ENCODE data around the gene FGGY. TPM values are rescaled to one million over a fixed set of nuclear protein-coding genes. Genes with fewer than 3 reads are reported as not detected.

Gene FGGY
- total RNA-seq, 1 experiment from 2014 or later, result 17.8 TPM

DNA sequence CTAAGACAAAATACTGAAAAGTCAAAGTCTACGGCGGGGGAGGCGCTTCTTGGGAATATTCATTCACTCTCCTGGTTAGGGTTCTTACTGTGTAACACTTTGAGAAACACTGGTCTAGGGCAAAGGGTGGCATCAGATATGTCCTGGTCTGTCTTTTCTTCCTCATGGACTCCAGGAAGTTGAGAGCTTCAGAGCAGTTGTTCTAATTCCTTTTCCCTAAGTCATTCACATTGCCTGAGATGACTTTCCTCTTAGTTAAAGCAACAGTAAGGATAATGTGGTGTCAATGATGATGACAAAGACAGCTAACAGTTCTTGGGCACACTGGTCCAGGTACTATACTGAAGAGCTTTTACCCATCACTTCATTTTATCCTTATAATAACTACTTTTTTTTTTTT, 27.0 kb downstream of the FGGY start:
- H4K20me1 ChIP-seq (ENCODE audit: insufficient read depth), result no peaks in the 10 kb centered on the region
- H3F3A ChIP-seq (ENCODE audit: insufficient read depth, low read depth), result no peaks in the 10 kb centered on the region
- H3K79me2 ChIP-seq (ENCODE audit: low read depth), result no peaks in the 10 kb centered on the region
- H3K4me1 ChIP-seq (replicated peaks; ENCODE audit: insufficient read depth), result no peaks in the 10 kb centered on the region
- H3K36me3 ChIP-seq (ENCODE audit: low read depth), result no peaks in the 10 kb centered on the region
- POLR2A ChIA-PET (ENCODE audit: unreplicated experiment), result no interaction called here
- H3K27me3 ChIP-seq (ENCODE audit: insufficient read depth, low read depth), result no peaks in the 10 kb centered on the region
- H3K9me3 ChIP-seq (ENCODE audit: insufficient read depth, low read depth), result no peaks in the 10 kb centered on the region
- no peak overlapping the region for H3K4me2 ChIP-seq
- intact Hi-C loops (cut with micrococcal nuclease; ENCODE audit: unreplicated experiment), result no loop called here
- no TSS peak for BruUV-seq (replicated peaks)
- CTCF ChIA-PET, result no interaction called here
- no peak for TF ChIP-seq EZH2 (IDR thresholded peaks at IDR 0.05; ENCODE audit: low read depth)
- TF ChIP-seq, protein P1, sequence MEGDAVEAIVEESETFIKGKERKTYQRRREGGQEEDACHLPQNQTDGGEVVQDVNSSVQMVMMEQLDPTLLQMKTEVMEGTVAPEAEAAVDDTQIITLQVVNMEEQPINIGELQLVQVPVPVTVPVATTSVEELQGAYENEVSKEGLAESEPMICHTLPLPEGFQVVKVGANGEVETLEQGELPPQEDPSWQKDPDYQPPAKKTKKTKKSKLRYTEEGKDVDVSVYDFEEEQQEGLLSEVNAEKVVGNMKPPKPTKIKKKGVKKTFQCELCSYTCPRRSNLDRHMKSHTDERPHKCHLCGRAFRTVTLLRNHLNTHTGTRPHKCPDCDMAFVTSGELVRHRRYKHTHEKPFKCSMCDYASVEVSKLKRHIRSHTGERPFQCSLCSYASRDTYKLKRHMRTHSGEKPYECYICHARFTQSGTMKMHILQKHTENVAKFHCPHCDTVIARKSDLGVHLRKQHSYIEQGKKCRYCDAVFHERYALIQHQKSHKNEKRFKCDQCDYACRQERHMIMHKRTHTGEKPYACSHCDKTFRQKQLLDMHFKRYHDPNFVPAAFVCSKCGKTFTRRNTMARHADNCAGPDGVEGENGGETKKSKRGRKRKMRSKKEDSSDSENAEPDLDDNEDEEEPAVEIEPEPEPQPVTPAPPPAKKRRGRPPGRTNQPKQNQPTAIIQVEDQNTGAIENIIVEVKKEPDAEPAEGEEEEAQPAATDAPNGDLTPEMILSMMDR (conservative IDR thresholded peaks at IDR 0.05), result no peak
- H3K27ac ChIP-seq, result no peak overlapping the region
- H3K9me2 ChIP-seq (ENCODE audit: insufficient read depth), result no peaks in the 10 kb centered on the region
- no peak overlapping the region for H2AFZ ChIP-seq
- no peak overlapping the region for H3K4me3 ChIP-seq
- DNase-seq, result no peak

DNA sequence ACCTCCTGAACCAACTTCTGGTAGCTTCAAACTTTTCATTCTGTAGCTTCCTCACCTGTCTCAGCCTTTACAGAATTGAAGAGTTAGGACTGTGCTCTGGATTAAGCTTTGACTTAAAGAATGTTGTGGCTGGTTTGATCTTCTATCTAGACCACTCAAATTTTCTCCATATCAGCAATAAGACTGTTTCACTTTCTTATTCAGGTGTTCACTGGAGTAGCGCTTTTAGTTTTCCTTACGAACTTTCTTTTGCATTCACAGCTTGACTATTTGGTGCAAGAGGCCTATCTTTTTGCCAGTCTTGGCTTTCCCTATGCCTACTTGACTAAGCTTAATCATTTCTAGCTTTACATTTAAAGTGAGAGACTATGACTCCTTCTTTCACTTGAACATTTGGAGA, 31.5 kb downstream of the FGGY start:
- H3K36me3 ChIP-seq (ENCODE audit: low read depth), result no peaks in the 10 kb centered on the region
- no peaks in the 10 kb centered on the region for H3K9me3 ChIP-seq (ENCODE audit: insufficient read depth, low read depth)
- CTCF ChIA-PET, result no interaction called here
- no peak overlapping the region for H3K4me2 ChIP-seq
- POLR2A ChIA-PET (ENCODE audit: unreplicated experiment), result no interaction called here
- no peaks in the 10 kb centered on the region for H3K79me2 ChIP-seq (ENCODE audit: low read depth)
- H3K4me1 ChIP-seq (replicated peaks; ENCODE audit: insufficient read depth), result no peaks in the 10 kb centered on the region
- no peaks in the 10 kb centered on the region for H3F3A ChIP-seq (ENCODE audit: insufficient read depth, low read depth)
- no peak for DNase-seq
- no peaks in the 10 kb centered on the region for H4K20me1 ChIP-seq (ENCODE audit: insufficient read depth)
- no peak overlapping the region for H3K27ac ChIP-seq
- BruUV-seq (replicated peaks), result no TSS peak
- H2AFZ ChIP-seq, result no peak overlapping the region
- TF ChIP-seq EZH2 (IDR thresholded peaks at IDR 0.05; ENCODE audit: low read depth), result no peak
- TF ChIP-seq, protein P1 (conservative IDR thresholded peaks at IDR 0.05), result no peak
- intact Hi-C loops (cut with micrococcal nuclease; ENCODE audit: unreplicated experiment), result no loop called here
- H3K27me3 ChIP-seq (ENCODE audit: insufficient read depth, low read depth), result no peaks in the 10 kb centered on the region
- H3K9me2 ChIP-seq (ENCODE audit: insufficient read depth), result no peaks in the 10 kb centered on the region
- no peak overlapping the region for H3K4me3 ChIP-seq

DNA sequence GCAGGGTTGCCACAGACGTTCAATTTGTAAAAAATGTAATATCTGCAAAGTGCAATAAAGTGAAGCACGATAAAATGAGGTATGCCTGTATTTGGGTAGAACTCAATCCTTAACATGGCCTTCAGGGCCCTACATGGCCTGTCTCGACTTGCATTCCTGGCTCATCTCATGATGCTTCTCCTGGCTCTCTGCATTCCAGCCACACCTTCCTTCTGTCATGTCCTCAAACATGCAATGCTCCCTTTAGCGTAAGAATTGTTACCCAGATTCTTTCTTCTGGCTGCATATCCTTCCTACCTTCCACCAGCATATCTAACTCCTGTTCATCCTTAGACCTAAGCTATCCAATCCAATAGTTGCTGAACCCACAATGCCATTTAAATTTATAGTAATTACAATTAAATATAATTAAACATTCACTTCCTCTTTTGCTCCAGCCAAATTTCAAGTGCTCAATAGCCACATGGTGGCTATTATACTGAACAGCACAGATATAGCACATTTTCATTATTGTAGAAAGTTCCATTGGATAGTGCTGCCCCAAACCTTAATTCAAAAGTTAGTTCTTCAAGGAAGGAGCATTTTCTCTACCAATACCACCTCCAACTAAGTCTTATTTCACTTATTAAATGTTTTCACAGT, 32.6 kb downstream of the FGGY start:
- Histone ChIP-seq H3F3A (ENCODE audit: insufficient read depth, low read depth) (no peaks in the 10 kb centered on the region), H3K4me1 (replicated peaks; ENCODE audit: insufficient read depth) (no peaks in the 10 kb centered on the region), H3K36me3 (ENCODE audit: low read depth) (no peaks in the 10 kb centered on the region), H3K9me2 (ENCODE audit: insufficient read depth) (no peaks in the 10 kb centered on the region), H4K20me1 (ENCODE audit: insufficient read depth) (no peaks in the 10 kb centered on the region), H3K4me3 (no peak overlapping the region), H3K79me2 (ENCODE audit: low read depth) (no peaks in the 10 kb centered on the region), H3K4me2 (no peak overlapping the region), H3K27ac (no peak overlapping the region), H2AFZ (no peak overlapping the region), H3K9me3 (ENCODE audit: insufficient read depth, low read depth) (no peaks in the 10 kb centered on the region), H3K27me3 (ENCODE audit: insufficient read depth, low read depth) (no peaks in the 10 kb centered on the region)
- DNase-seq, result no peak
- POLR2A ChIA-PET (ENCODE audit: unreplicated experiment), result no interaction called here
- CTCF ChIA-PET, result no interaction called here
- intact Hi-C loops (cut with micrococcal nuclease; ENCODE audit: unreplicated experiment), result no loop called here
- TF ChIP-seq EZH2 (IDR thresholded peaks at IDR 0.05; ENCODE audit: low read depth), result no peak
- TF ChIP-seq, protein P1 (conservative IDR thresholded peaks at IDR 0.05), result no peak
- no TSS peak for BruUV-seq (replicated peaks)
